Measurements from ENCODE around the gene EGFR. TPM values are rescaled to one million over a fixed set of nuclear protein-coding genes. Genes with fewer than 3 reads are reported as not detected.

EGFR gene
- total and polyA plus RNA-seq, 2 donors (not counting 3 experiments of a cell fraction or from before 2014, with no cell fraction given), result 1.5 to 4.1 TPM

- H3K9me3 ChIP-seq (replicated peaks; ENCODE audit: control insufficient read depth, insufficient read depth, low read length), result no peaks in the 10 kb centered on the region
- H3K9me1 ChIP-seq (replicated peaks; ENCODE audit: control insufficient read depth, extremely low read depth, insufficient read depth, low read length), result no peaks in the 10 kb centered on the region
- H3K4me1 ChIP-seq (ENCODE audit: control insufficient read depth, extremely low read depth, insufficient read depth, low read length), result peaks cover 7% of the 10 kb centered on the region
- H3K27me3 ChIP-seq (ENCODE audit: control insufficient read depth in 2 of 2, insufficient read depth in 2 of 2, low read length in 2 of 2), result peaks cover 32 to 33% of the 10 kb centered on the region in 2 experiments
- no peak overlapping the region for H3K4me3 ChIP-seq (replicated peaks in 1 of 3; ENCODE audit: insufficient read depth in 1 of 3, low read depth in 1 of 3, low read length in 3 of 3)
- no peak for TF ChIP-seq CTCF (IDR thresholded peaks at IDR 0.05; ENCODE audit: extremely low read depth in 1 of 2, insufficient read depth in 1 of 2, low read depth in 1 of 2, low read length in 2 of 2)
- TF ChIP-seq POLR2AphosphoS5 (IDR thresholded peaks at IDR 0.05; ENCODE audit: insufficient read depth, low read depth, low read length), result no peak
- TF ChIP-seq MAX (IDR thresholded peaks at IDR 0.05; ENCODE audit: insufficient read depth, insufficient read length), result no peak
- TF ChIP-seq POLR2A (IDR thresholded peaks at IDR 0.05; ENCODE audit: low read depth, low read length), result no peak
- no peak for TF ChIP-seq FOS (IDR thresholded peaks at IDR 0.05; ENCODE audit: borderline replicate concordance, insufficient read depth, low read length)
- no peak for TF ChIP-seq EZH2 (IDR thresholded peaks at IDR 0.05; ENCODE audit: borderline replicate concordance, low read depth, low read length, severe bottlenecking)
- TF ChIP-seq MYC (IDR thresholded peaks at IDR 0.05; ENCODE audit: low read depth, low read length), result no peak
- no peak for TF ChIP-seq JUN (IDR thresholded peaks at IDR 0.05; ENCODE audit: borderline replicate concordance, insufficient read depth, insufficient read length, low read depth)
- no peak for TF ChIP-seq GATA2 (IDR thresholded peaks at IDR 0.05; ENCODE audit: insufficient read depth, insufficient read length, low read depth, low read length)
- BruUV-seq (replicated peaks), result no TSS peak
- no peak overlapping the region for H3K4me2 ChIP-seq (ENCODE audit: insufficient read depth, low read length)
- FAIRE-seq (no peak), DNase-seq (ENCODE audit: low read depth, low spot score) (no peak)
- ChIA-PET POLR2A (no interaction called here), CTCF (interaction anchor here (0.7 to 1.7 kb wide), 3 partner anchors 16 to 174 kb away, joined by 3 to 6 read pairs (median 3); no protein-coding TSS in a partner anchor)
- H3K27ac ChIP-seq (ENCODE audit: insufficient read depth, low read depth, low read length), result no peak overlapping the region
- no peak overlapping the region for H3K9ac ChIP-seq (replicated peaks; ENCODE audit: extremely low read depth, insufficient read depth, low read length)
- no peaks in the 10 kb centered on the region for H3K79me2 ChIP-seq (ENCODE audit: control insufficient read depth, insufficient read depth, low read length)
- H3K36me3 ChIP-seq (ENCODE audit: control insufficient read depth in 2 of 2, extremely low read depth in 1 of 2, insufficient read depth in 2 of 2, low read length in 2 of 2), result no peaks in the 10 kb centered on the region
- no peaks in the 10 kb centered on the region for H4K20me1 ChIP-seq (replicated peaks; ENCODE audit: control insufficient read depth, extremely low read depth, insufficient read depth, low read length)
- H2AFZ ChIP-seq (ENCODE audit: low read depth, low read length), result no peak overlapping the region
- intact Hi-C loops (cut with micrococcal nuclease) (no loop called here), dilution Hi-C loops (cut with MboI; ENCODE audit: extremely low pct_ligation_motif_present, low sequenced_read_pairs) (no loop called here)
Observed at GRCh38 chr7:55081472-55082227, 62.8 kb downstream of the EGFR start.

Data from endothelial cell of umbilical vein (primary cell).